Measurements from ENCODE around the gene DBET. TPM values are rescaled to one million over a fixed set of nuclear protein-coding genes. Genes with fewer than 3 reads are reported as not detected.

Gene DBET
- total RNA-seq, 120 experiments from 2014 or later = 0.10 to 0.71 (median 0.15) TPM; not detected in 104

Other genes starting within 250 kb of the DBET start
- 10 to 100 TPM; 19.1 to 51.8 (median 33.1) TPM for gene FRG1, start 123.6 kb upstream of the DBET start, total RNA-seq
- gene FRG2, start 37.2 kb upstream of the DBET start, total RNA-seq = not detected
- under 1 TPM in 2 of 120 experiments, not detected in 118; 0.88 to 0.89 TPM for gene DUX4, start 109.3 kb downstream of the DBET start, total RNA-seq